Dermis microvascular lymphatic vessel endothelial cell (primary cell): ENCODE results near the gene SRC. TPM values are rescaled to one million over a fixed set of nuclear protein-coding genes. Genes with fewer than 3 reads are reported as not detected.

ENCODE experiments used
- DNase-seq, 2 donors: peaks; one replicate each; pipeline versions ENCODE4 v3.0.0 to v3.0.0-alpha.2; 2010; ENCODE audit warnings: low read depth in 2 of 2
- total RNA-seq: library from RNA; depleted of rRNA; stranded (reverse); fragments of >200 nt; gene quantifications from 2 replicates; pipeline ENCODE4 v1.2.1, GENCODE V29; 2014

The SRC gene
- total RNA-seq, 1 donor from 2014 or later = 3.7 TPM

DNA sequence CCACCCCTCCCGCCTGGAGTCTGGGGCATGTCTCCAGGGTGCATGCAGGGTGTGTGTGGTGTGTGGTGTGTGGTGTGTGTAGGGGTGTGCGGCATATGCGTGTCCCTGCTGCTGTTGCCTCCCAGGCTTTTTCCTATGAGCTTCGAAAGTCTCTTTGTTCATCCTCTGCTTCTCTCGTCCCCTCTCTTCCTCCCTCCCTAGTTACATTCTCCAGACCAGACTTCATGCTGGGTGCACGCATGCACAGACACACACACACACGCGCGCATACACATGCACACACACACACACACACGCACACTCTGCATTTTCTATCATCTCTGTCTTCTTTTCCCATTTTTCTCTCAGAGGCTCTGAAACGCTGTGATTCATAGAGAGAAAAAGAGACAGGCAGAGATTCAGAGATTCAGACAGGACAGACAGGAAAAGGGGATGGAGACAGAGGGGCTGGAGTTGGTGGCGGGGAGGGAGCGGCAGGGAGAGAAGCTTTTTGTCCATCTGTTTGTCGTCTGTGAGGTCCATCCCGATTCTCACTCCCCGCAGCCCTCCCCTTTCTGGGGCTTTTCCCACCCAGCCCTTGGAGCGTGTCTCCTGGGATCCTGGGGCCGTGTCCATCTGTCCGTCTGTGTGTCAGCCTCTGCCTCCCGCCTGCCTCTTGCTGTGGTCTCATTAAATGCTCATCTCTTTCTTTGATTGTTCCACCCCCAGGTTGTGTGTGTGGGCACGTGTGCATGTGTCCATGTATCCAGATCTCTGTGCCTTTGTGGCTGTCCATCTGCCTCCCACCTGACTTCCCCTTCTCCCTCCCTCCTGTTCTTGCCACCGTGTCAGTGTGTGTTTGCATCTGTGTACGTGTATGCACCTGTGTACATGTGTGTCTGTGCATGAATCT, 62.6 kb downstream of the SRC start:
- no peak for DNase-seq

DNA sequence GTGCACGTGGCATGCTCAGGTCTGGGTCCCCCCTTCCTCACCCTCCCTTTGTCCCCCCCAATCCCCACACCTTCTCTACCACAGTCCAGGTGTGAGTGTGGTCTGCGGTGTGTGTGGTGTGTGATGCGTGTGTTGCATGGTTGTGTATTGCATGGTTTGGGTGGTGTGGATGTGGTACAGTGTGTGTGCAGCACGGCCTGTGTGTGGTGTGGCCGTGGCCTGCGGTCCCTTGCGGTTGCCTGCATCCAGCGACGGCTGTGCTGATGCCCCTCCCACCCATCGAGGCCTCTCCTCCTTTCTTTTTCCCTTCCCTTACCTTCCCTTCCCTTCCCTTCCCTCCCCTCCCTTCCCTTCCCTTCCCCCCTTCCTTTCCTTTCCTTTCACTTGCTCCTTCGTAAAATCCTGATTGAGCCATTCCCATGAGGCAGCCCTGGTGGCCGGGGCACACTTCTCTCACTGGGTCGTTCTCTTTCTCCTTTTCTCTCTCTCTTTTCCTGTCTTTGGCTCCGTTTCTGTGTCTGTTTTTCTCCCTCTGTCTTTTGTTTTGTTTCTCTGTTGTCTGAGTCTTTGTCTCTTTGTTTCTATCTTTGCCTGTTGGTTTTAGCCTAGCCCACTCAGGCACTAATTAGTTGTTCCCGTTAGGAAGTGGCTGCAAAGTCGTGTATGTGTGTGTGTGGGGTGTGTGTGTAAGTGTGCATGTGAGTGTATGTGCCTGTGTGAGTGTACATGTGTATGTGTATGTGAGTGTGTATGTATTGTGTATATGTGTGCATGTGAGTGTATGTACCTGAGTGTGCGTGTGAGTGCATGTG, 65.7 kb downstream of the SRC start:
- peak in 1 of 2 donors; percentile 8 for DNase-seq

GRCh38 chr20:37413023-37413334, 67.0 kb downstream of the SRC start:
- DNase-seq = no peak

- DNase-seq = no peak
Observed at GRCh38 chr20:37413379-37413778, 67.4 kb downstream of the SRC start.

DNA sequence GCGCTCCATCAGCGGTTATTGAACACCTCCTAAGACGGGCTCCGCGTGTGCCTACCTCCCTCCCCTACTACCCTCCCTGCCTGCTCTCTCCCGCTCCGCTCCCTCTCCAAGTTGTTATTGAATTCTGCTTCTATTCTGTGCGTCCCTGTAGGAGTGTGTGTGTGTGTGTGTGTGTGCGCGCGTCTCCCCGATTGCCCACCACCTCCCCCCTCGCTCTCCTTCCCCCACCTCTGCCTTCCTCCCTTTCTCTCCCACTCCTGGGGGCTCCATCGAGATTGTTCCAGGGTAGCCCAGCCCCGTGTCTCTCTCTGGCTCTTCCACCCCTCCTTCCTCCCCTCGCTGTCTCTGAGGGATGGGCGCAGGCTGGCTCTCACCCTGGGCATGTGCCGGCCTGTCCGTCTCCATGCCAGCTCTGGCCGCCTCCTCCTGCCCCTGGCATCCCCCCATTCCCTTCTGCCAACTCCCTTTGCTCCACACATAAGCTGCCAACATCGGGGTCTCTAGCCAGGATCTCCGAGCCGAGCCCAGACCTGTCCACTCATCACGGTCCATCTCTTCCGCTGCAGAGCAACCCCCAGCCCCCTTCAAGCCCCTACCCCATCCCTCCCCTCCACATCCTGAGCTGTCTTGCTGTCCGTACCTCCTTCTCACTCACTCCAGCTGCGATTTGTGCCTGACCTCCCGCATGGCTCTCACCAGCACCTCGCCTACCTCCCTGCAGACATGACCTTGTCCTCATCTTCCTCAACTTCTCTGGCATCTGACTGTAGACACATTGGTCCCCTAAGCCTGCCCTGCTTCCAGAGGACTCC, 68.5 kb downstream of the SRC start:
- no peak for DNase-seq

DNA sequence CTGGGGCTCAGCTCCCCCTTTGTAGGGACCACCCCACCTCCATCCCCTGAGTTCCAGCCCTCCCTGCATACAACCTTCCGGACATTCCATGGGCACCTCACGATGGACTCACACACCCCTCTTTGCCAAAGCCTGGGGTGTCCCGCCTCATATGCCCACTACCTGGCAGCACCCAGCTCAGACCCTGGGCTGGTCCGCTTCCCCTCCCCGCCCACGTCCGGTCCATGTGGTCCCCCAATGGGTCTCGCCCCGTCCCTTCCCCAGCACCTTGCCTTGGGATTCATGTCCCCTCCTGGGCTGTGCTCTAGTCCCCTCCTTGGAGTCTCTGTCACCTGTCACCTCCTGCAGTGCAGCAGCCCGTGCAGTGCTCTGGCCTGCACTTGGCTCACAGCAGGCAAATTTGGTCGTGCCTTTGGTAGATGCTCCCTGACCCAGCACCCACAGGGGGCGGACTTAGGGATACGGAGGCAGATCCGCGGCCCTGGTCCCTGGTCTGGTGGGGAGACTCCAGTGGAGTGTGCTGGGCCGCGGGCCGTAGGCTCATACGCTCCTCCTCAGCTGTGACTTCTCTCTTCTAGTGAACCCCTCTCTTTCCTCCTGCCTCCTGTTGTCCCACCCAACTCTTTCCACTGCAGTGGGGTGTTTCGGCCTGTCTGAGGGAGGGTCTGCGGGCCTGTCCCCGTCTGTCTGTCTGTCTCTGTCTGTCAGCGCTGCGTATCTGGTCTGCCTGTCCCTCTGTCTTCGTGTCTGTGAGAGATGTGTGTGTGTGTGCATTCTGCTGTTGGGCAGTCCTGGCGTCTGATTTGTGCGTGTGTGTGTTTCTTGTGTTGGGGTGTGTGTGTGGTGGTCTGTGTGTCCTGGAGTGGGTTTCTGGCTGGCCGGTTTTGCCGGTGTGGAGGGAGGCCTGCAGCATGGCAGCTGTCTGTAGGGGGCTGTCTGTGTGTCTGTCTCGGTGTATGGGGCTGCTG, 69.5 kb downstream of the SRC start:
- DNase-seq = no peak

GRCh38 chr20:37416100-37416847, 70.3 kb downstream of the SRC start:
- DNase-seq = no peak

DNA sequence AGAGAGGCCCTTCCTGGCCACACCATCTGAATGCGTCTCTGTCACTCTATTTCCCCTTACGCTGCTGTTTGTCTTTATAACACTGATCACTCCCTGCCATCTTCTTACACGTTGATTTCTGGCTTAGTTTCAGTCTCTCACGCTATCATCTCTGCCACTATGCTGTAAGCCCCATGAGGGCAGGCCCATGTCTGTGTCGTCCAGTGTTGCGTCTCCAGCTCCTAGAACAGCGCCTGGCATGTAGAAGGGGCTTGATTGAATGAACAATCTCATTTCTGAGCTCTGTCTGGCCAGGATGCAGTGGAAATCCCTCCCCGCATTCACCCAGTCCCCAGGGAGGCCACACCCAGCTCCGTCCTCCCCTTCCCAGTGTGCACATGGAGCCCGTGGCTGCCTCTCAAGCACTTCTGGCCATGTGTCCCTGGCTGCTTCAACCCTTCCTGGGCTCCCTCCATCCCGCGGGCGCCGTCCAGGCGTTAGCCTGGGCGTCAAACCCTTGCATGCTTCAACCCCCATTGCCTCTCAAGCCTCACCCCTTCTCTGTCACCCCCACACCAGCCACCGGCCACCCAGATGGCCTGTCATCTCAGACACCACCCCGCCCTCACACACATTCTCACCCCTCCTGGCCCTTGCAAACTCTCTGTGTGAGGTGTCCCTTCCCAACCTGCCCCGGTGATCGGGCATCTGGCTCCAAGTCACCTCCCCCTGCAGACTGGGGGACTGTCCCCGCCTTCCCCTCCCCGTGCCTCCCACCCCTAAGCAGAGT, 71.1 kb downstream of the SRC start:
- DNase-seq = no peak

- DNase-seq = no peak
Observed at GRCh38 chr20:37417617-37418467, 71.9 kb downstream of the SRC start.

DNA sequence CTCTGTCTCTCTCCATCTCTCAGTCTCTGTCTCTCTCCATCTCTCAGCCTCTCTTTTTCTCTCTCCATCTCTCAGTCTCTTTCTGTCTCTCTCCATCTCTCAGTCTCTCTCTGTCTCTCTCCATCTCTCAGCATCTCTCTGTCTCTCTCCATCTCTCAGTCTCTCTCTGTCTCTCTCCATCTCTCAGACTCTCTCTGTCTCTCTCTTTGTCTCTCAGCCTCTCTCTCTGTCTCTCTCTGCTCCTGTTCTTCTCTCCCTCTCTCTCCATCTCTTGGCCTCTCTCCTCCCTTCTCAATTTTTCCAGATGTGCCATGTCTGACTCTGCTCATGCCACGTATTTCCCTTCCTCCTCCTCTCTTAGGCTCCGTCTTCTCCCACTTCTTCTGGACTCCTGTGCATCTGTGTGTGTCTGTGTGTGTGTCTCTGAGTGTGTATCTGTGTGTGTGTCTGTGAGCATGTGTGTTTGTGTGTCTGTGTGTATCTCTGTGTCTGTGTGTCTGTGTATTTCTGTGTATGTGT, 72.7 kb downstream of the SRC start:
- no peak for DNase-seq

DNA sequence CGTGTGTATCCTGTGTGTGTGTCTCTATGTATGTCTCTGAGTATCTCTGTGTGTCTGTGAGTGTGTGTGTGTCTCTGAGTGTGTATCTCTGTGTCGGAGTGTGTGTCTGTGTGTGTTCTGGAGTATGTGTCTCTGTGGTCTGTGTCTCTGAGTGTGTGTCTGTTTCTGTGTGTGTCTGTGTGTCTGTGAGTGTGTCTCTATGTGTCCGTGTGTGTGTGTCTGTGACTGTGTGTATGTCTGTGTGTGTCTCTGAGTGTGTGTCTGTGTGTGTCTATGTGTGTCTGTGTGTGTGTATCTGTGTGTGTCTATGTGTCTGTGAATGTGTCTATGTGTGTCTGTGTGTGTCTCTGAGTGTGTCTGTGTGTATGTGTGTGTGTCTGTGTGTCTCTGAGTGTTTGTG, 73.4 kb downstream of the SRC start:
- DNase-seq = no peak

DNA sequence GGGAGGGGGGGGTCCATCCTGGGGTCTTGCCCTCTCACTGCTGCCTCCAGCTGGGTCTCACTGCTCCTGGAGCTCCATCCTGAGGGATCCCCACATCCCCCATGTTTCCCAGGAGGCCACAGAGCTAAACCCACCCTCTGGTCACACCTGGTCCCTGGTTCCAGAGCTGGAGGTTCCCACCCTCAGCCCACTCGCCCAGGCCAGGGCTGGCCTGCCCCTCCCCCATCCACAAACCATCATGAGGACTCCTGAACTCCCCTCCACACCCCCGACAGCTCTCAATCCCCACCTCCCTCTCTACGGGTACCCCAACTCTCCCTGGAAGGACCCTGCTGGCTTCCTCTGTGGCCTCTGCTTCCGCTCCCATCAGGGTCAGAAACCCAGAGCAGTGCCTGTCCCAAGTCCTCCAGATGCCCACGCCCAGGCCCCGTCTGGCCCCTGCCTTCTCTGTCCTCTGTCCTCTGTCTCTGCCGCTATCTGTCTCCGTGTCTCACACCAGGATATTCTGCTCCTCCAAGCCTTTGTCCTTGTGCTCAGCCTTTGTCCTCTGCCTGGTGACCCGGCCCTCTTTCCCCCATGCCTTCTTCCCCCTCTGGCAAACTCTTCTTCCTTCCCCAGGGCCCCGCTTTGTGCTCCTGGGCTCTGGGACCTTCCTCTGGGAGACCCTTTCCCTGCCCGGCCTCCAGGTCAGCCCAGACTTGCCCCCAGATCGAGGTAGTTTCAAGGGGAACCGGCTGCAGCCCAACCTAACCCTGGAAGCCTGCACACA, 74.0 kb downstream of the SRC start:
- no peak for DNase-seq

GRCh38 chr20:37420610-37421009, 74.7 kb downstream of the SRC start:
- DNase-seq = no peak

- DNase-seq = no peak
Observed at GRCh38 chr20:37421060-37421905, 75.3 kb downstream of the SRC start.

DNA sequence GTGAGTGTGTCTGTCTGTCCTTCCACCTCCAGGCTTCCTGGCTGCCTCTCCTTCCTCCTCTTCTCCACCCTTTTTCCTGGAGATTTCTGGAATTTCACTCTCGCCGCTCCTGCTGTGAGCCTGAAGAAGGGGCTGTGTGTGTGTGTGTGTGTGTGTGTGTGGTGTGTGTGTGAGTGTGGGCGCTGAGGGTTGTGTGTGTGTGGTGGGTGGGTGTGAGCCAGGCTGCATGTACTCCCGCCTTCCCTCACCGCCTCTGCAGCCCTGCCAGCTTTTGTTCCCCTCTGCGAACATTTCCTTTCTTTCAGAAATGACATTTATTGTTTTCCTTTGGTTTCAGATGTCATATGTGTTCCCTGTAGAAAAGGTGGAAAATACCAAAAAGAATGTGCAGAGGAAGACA, 76.0 kb downstream of the SRC start:
- DNase-seq = peak in 1 of 2 donors; percentile 32

GRCh38 chr20:37422791-37423286, 76.9 kb downstream of the SRC start:
- DNase-seq = no peak
